SK-N-SH (cell line): ENCODE results near the gene TRMT44. TPM values are rescaled to one million over a fixed set of nuclear protein-coding genes. Genes with fewer than 3 reads are reported as not detected.

Source experiments
- CTCF ChIA-PET: fragments of 300-600, 350-600 bp; formaldehyde crosslinking; extraction: SDS; loops from one replicate; lab custom pipeline; 2021; lab: Yijun Ruan, JAX
- POLR2A ChIA-PET: fragments of 350-600 bp; sonication (Branson Sonifier 250); formaldehyde crosslinking; extraction: SDS; loops from one replicate; lab custom pipeline; 2020; ENCODE audit warnings: antibody characterized with exemption, inconsistent platforms; lab: Yijun Ruan, JAX
- DNase-seq: peaks from one replicate; pipeline ENCODE4 v3.0.0; 2012
- H2AFZ ChIP-seq: fragments of 200-600 bp; sonication (generic); 2 replicates; pipeline ENCODE4 v1.8.1; 2016; ENCODE audit warnings: antibody characterized with exemption, mild to moderate bottlenecking, low read depth
- H3F3A ChIP-seq: fragments of 200-600 bp; sonication (generic); replicated peaks from 2 replicates; pipeline ENCODE3; 2016; ENCODE audit warnings: antibody characterized with exemption, mild to moderate bottlenecking; ENCODE audit not compliant: insufficient read depth
- H3K27ac ChIP-seq, 2 experiments: fragments of 200-500 bp in 1 of 2; fragments of 200-600 bp in 1 of 2; sonication (Bioruptor generic) in 1 of 2; sonication (generic), shearing (Covaris generic) in 1 of 2; 2 replicates each; pipeline versions ENCODE4 v1.5.1 to v1.6.1; 2014 to 2016; ENCODE audit warnings: low read depth in 2 of 2, inconsistent platforms in 1 of 2, low read length in 1 of 2, mild to moderate bottlenecking in 1 of 2, mixed read lengths in 1 of 2
- H3K27me3 ChIP-seq: fragments of 200-600 bp; sonication (generic), shearing (Covaris generic); 2 replicates; pipeline ENCODE4 v1.6.1; 2016; ENCODE audit warnings: mixed run types; ENCODE audit not compliant: insufficient read depth
- H3K36me3 ChIP-seq, 2 experiments: fragments of 200-500 bp in 1 of 2; fragments of 200-600 bp in 1 of 2; sonication (Bioruptor generic) in 1 of 2; sonication (generic) in 1 of 2; replicated peaks in 1 of 2; 2 replicates each; pipeline versions ENCODE3 to v1.5.1; 2014 to 2016; ENCODE audit warnings: low read length in 1 of 2, mild to moderate bottlenecking in 1 of 2; ENCODE audit not compliant: insufficient read depth in 2 of 2, control insufficient read depth in 1 of 2
- H3K4me1 ChIP-seq, 2 experiments: fragments of 200-500 bp in 1 of 2; fragments of 200-600 bp in 1 of 2; sonication (Bioruptor generic) in 1 of 2; sonication (generic), shearing (Covaris generic) in 1 of 2; 2 replicates each; pipeline versions ENCODE4 v1.5.1 to v1.6.1; 2014 to 2016; ENCODE audit warnings: low read depth in 1 of 2, low read length in 1 of 2, mixed run types in 1 of 2; ENCODE audit not compliant: insufficient read depth in 2 of 2, control insufficient read depth in 1 of 2
- H3K4me2 ChIP-seq: fragments of 200-600 bp; sonication (generic), shearing (Covaris generic); 2 replicates; pipeline ENCODE4 v1.6.1; 2017; ENCODE audit warnings: mixed run types
- H3K4me3 ChIP-seq, 2 experiments: fragments of 200-500 bp in 1 of 2; fragments of 200-600 bp in 1 of 2; sonication (Bioruptor generic) in 1 of 2; sonication (generic), shearing (Covaris generic) in 1 of 2; 2 replicates each; pipeline versions ENCODE4 v1.5.1 to v1.8.1; 2014 to 2016; ENCODE audit warnings: low read depth in 2 of 2, inconsistent platforms in 1 of 2, low read length in 1 of 2, mild to moderate bottlenecking in 1 of 2, mixed read lengths in 1 of 2, moderate library complexity in 1 of 2
- H3K79me2 ChIP-seq: fragments of 200-600 bp; sonication (generic); 2 replicates; pipeline ENCODE4 v1.8.1; 2017; ENCODE audit warnings: mild to moderate bottlenecking; ENCODE audit not compliant: insufficient read depth
- H3K9ac ChIP-seq: fragments of 200-600 bp; sonication (generic); 2 replicates; pipeline ENCODE4 v1.6.1; 2017; ENCODE audit warnings: mixed run types
- H3K9me2 ChIP-seq: fragments of 200-600 bp; sonication (generic); 2 replicates; pipeline ENCODE4 v1.6.1; 2017; ENCODE audit warnings: mixed run types
- H3K9me3 ChIP-seq: fragments of 200-600 bp; sonication (generic); 2 replicates; pipeline ENCODE4 v1.6.1; 2017; ENCODE audit warnings: mixed run types, mild to moderate bottlenecking, moderate library complexity
- H4K20me1 ChIP-seq: fragments of 200-600 bp; sonication (generic); 2 replicates; pipeline ENCODE4 v1.6.1; 2017; ENCODE audit warnings: mild to moderate bottlenecking, mixed run types; ENCODE audit not compliant: insufficient read depth
- CHD2 ChIP-seq: fragments of 150-350 bp; IDR thresholded peaks from 2 replicates; pipeline ENCODE4 v1.6.1; 2018; ENCODE audit warnings: low read length; ENCODE audit not compliant: partially characterized antibody
- CTCF ChIP-seq: fragments of 200-600 bp; sonication (generic); IDR thresholded peaks from 2 replicates; pipeline ENCODE4 v1.6.1; 2017; ENCODE audit warnings: antibody characterized with exemption, mild to moderate bottlenecking, moderate library complexity
- ELF1 ChIP-seq: IDR thresholded peaks from 2 replicates; pipeline ENCODE4 v1.4.0; 2012
- EP300 ChIP-seq, 2 experiments: IDR thresholded peaks; 2 replicates each; pipeline versions ENCODE4 v1.4.0 to v1.6.1; 2012; ENCODE audit warnings: borderline replicate concordance in 1 of 2, low read depth in 1 of 2, low read length in 1 of 2
- FOSL2 ChIP-seq: IDR thresholded peaks from 2 replicates; pipeline ENCODE4 v1.4.0; 2012; ENCODE audit warnings: low read depth, mild to moderate bottlenecking, moderate library complexity, borderline replicate concordance
- MAX ChIP-seq: IDR thresholded peaks from 2 replicates; pipeline ENCODE4 v1.4.0; 2012; ENCODE audit warnings: low read depth
- MXI1 ChIP-seq: IDR thresholded peaks from 2 replicates; pipeline ENCODE4 v1.6.1; 2012; ENCODE audit warnings: mild to moderate bottlenecking, low read depth, low read length, improper control_type of control experiment
- NFIC ChIP-seq: IDR thresholded peaks from 2 replicates; pipeline ENCODE4 v1.4.0; 2012; ENCODE audit warnings: borderline replicate concordance
- RAD21 ChIP-seq: IDR thresholded peaks from 2 replicates; pipeline ENCODE4 v1.6.1; 2012; ENCODE audit warnings: mild to moderate bottlenecking, low read length
- REST ChIP-seq: IDR thresholded peaks from 2 replicates; pipeline ENCODE4 v1.6.1; 2012; ENCODE audit warnings: mild to moderate bottlenecking, low read depth, low read length, moderate library complexity
- RFX5 ChIP-seq: IDR thresholded peaks from 2 replicates; pipeline ENCODE4 v1.6.1; 2012; ENCODE audit warnings: mild to moderate bottlenecking, improper control_type of control experiment, low read length
- TCF12 ChIP-seq: IDR thresholded peaks from 2 replicates; pipeline ENCODE4 v1.4.0; 2012
- TEAD4 ChIP-seq: IDR thresholded peaks from 2 replicates; pipeline ENCODE4 v1.4.0; 2012; ENCODE audit warnings: mild to moderate bottlenecking, borderline replicate concordance; ENCODE audit not compliant: insufficient read depth
- USF1 ChIP-seq: IDR thresholded peaks from 2 replicates; pipeline ENCODE4 v1.4.0; 2012; ENCODE audit warnings: low read depth, borderline replicate concordance
- YY1 ChIP-seq: IDR thresholded peaks from 2 replicates; pipeline ENCODE4 v1.4.0; 2012; ENCODE audit warnings: low read depth, mild to moderate bottlenecking
- WGBS: methylation state at CpG from one replicate; pipeline ENCODE4 v1.1.6; 2017; ENCODE audit warnings: low lambda C conversion rate; 5-methylcytosine and 5-hydroxymethylcytosine counted together
- polyA plus RNA-seq, 3 experiments: library from polyadenylated mRNA; depleted of rRNA; stranded (reverse); fragments of >200 nt; gene quantifications; 2 replicates each; pipeline ENCODE4 v1.2.3, GENCODE V29; 2012
- TF ChIP-seq, protein P1 (sequence below): IDR thresholded peaks from 2 replicates; pipeline ENCODE4; 2012
- TF ChIP-seq, protein P2 (sequence below): fragments of 150-350 bp; IDR thresholded peaks from 2 replicates; pipeline ENCODE4 v1.6.1; 2017; ENCODE audit warnings: antibody characterized with exemption, low read length, low read depth, borderline replicate concordance

TRMT44 gene
- polyA plus RNA-seq, 1 of the 3 experiments (the other 2 are of a cell fraction) = 6.0 TPM

DNA sequence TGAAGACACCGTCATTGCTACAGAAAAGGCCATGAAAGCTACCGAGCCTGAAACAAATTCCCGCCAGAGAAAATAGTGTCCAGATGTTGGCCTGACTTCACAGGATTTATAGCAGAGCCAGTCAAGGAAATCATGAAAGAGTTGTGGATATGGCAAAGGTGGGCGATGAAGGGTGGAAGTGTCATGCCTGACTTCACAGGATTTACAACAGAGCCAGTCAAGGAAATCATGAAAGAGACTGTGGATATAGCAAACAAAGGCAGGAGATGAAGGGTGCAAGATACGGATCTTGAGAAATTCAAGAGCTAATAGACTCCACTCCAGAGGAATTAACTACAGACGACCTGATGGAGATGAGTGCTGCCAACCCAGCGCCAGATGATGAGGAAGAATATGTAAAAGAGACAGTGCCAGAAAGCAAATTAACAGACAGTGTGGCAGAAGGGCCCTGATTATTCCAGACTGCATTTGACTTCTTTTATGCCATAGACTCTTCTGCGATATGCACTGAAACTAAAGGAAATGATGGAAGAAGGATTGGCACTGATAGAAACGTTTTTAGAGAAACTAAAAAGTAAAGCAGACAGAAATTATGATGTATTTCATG is 17.2 kb downstream of the TRMT44 start:
- no peak overlapping the region for H3K4me2 ChIP-seq
- DNase-seq = no peak
- H4K20me1 ChIP-seq = no peaks in the 10 kb centered on the region
- TF ChIP-seq ELF1 (no peak), RAD21 (no peak), CTCF (no peak), REST (no peak), MXI1 (no peak), EP300 (IDR thresholded peaks at IDR 0.05; ENCODE audit: borderline replicate concordance in 1 of 2, low read depth in 1 of 2, low read length in 1 of 2) (no peak), TEAD4 (no peak), MAX (no peak), USF1 (no peak), TCF12 (no peak), FOSL2 (no peak), RFX5 (no peak), YY1 (no peak), NFIC (no peak), CHD2 (no peak)
- TF ChIP-seq, protein P1, sequence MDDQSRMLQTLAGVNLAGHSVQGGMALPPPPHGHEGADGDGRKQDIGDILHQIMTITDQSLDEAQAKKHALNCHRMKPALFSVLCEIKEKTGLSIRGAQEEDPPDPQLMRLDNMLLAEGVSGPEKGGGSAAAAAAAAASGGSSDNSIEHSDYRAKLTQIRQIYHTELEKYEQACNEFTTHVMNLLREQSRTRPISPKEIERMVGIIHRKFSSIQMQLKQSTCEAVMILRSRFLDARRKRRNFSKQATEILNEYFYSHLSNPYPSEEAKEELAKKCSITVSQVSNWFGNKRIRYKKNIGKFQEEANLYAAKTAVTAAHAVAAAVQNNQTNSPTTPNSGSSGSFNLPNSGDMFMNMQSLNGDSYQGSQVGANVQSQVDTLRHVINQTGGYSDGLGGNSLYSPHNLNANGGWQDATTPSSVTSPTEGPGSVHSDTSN = no peak
- TF ChIP-seq, protein P2, sequence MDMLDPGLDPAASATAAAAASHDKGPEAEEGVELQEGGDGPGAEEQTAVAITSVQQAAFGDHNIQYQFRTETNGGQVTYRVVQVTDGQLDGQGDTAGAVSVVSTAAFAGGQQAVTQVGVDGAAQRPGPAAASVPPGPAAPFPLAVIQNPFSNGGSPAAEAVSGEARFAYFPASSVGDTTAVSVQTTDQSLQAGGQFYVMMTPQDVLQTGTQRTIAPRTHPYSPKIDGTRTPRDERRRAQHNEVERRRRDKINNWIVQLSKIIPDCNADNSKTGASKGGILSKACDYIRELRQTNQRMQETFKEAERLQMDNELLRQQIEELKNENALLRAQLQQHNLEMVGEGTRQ = no peak
- 75% methylated on average over 9 of the region's 9 CpGs for WGBS
- no peaks in the 10 kb centered on the region for H3K9me3 ChIP-seq
- H3K4me3 ChIP-seq = no peak overlapping the region
- ChIA-PET POLR2A (no interaction called here), CTCF (interaction anchor here (0.6 to 2.3 kb wide), 4 partner anchors 10 to 460 kb away, joined by 3 to 10 read pairs (median 4); no protein-coding TSS in a partner anchor)
- H2AFZ ChIP-seq = no peak overlapping the region
- no peaks in the 10 kb centered on the region for H3K4me1 ChIP-seq
- no peaks in the 10 kb centered on the region for H3K9me2 ChIP-seq
- H3F3A ChIP-seq = no peaks in the 10 kb centered on the region
- no peak overlapping the region for H3K9ac ChIP-seq
- H3K27me3 ChIP-seq = no peaks in the 10 kb centered on the region
- H3K27ac ChIP-seq = no peak overlapping the region
- peaks cover 33 to 63% of the 10 kb centered on the region in 2 experiments for H3K36me3 ChIP-seq
- no peaks in the 10 kb centered on the region for H3K79me2 ChIP-seq
